ENCODE data around the gene CNTN2.

Gene CNTN2

DNA sequence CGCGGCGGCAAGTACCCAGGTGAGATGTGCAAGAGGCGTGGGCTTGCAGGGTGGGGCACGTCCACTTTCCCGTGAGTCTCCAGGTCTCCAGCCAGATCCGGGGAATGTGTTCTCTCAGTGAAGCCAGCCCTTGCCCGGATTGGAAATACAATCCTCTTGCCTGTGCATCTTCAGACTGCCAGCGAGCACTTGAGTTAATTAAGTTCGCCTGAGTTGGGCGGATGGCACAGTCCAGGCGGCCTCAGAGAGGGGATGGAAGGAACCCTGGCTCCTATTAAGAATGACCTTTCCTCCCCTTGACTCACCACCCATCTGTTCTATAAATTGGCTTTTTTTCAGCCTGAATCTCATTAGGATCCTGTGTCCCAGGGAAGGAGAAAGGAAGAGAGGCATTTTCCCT lies 33.3 kb upstream of the CNTN2 start:
- peaks cover 12% of the 10 kb centered on the region; the same call in 1 of the 2 replicates for H3K4me1 ChIP-seq (ENCODE audit: insufficient read depth, low read length)
- H3K36me3 ChIP-seq (ENCODE audit: insufficient read depth, low read length), result no peaks in the 10 kb centered on the region
- peaks cover 11% of the 10 kb centered on the region; the same call in 1 of the 2 replicates for H3K27me3 ChIP-seq (ENCODE audit: insufficient read depth, low read length)
- H3K27ac ChIP-seq (ENCODE audit: low read depth, low read length), result no peak overlapping the region
- H3K4me3 ChIP-seq (ENCODE audit: low read length), result no peak overlapping the region
- H3K9ac ChIP-seq (ENCODE audit: low read depth, low read length), result no peak overlapping the region
- WGBS, result 94% methylated on average over 12 of the region's 12 CpGs
- no peaks in the 10 kb centered on the region for H3K9me3 ChIP-seq (ENCODE audit: insufficient read depth, low read depth, low read length)

DNA sequence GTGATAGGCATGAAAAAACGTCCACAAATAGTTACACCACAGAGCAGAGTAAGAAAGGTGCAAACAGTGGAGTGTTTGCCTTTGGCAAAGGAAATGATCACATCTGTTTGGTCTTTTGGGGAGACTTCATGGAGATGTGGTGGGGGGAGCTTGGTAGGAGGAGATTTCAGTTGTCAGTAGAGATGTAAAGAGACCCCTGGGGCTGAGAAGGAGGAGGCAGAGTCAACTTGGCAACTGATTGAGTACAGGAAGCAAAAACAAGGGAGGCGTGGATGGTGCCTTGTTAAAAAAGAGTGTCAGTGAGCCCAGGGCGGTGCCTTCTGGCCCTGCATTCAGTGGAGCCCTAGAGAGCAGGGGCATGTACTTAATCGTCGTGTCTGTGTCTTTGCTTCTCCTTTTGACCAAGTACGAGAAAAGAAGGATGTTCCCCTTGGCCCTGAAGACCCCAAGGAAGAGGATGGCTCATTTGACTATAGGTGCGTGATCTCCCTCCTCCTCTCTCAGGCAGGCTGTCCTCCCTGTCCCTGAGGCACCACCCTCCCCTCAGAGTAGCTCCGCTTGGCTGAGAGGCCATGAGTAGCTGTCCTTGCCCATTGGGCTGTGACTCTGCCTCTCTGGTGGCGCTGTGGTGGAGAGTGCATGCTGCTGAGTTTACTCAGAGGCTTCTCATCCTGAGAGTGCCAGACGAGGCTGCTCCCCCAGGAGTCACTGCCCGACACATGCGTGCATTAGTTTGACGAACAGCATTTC lies 30.4 kb upstream of the CNTN2 start:
- Histone ChIP-seq H3K27ac (ENCODE audit: low read depth, low read length) (no peak overlapping the region), H3K27me3 (ENCODE audit: insufficient read depth, low read length) (no peaks in the 10 kb centered on the region), H3K4me3 (ENCODE audit: low read length) (no peak overlapping the region), H3K36me3 (ENCODE audit: insufficient read depth, low read length) (no peaks in the 10 kb centered on the region), H3K4me1 (ENCODE audit: insufficient read depth, low read length) (peaks cover 13% of the 10 kb centered on the region; the same call in 1 of the 2 replicates), H3K9ac (ENCODE audit: low read depth, low read length) (no peak overlapping the region), H3K9me3 (ENCODE audit: insufficient read depth, low read depth, low read length) (no peaks in the 10 kb centered on the region)
- 51% methylated on average over 13 of the region's 13 CpGs for WGBS

DNA sequence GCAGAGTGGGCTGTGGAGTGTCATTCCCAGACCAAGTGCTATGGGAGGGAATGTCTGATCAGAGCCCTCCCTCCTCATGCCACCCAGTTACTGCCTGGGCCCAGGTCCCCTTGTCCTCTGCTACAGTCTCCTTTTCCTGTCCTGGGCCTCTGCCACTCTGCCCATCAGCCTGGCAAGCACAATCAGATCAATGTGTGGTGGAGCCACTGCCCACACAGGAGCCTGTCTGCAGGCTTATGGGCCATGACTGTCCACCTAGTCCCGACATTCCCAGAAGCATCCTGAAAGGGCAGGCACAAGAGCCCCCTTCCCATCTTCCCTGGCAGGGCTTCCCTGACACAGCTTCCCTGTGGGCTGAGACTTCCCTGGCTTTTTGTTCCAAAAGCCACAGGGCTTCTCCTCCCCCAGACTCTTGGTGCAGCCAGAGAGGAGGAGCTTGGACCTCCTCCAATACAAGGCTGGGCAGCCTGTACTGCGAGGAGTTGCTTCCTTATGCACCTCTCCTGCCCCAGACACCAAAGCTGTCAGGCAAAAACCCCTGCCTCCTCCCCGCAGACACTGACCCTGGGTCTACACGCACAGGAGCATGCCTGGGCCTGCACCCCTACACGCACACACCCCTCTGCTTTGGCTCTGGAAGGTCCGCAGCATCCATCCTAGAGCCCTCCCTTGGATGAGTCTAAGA lies 29.2 kb upstream of the CNTN2 start:
- H3K27me3 ChIP-seq (ENCODE audit: insufficient read depth, low read length), result no peaks in the 10 kb centered on the region
- 59% methylated on average over 6 of the region's 6 CpGs for WGBS

DNA sequence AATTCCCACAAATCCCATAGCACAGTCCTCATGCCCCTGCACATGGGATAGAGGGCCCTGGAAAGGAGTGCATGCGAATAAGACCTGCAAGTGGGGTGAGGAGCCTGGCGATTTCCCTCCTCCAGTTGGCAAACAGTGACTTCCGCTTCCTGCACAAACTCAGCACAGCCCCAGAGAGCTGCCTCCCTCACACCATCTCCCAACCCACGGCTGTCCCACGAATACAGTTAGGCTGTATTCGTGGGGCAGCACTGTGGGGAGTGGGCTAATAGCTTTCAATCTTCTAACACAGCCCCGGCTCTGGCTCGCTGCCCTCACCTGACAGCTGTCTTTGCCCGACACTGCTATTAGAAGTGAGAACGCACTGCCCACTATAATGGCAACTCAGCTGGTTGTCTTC lies 28.2 kb upstream of the CNTN2 start:
- peaks cover 13% of the 10 kb centered on the region; the same call in 1 of the 2 replicates for H3K4me1 ChIP-seq (ENCODE audit: insufficient read depth, low read length)
- no peak overlapping the region for H3K27ac ChIP-seq (ENCODE audit: low read depth, low read length)
- no peaks in the 10 kb centered on the region for H3K27me3 ChIP-seq (ENCODE audit: insufficient read depth, low read length)
- H3K9ac ChIP-seq (ENCODE audit: low read depth, low read length), result no peak overlapping the region
- H3K4me3 ChIP-seq (ENCODE audit: low read length), result no peak overlapping the region
- no peaks in the 10 kb centered on the region for H3K9me3 ChIP-seq (ENCODE audit: insufficient read depth, low read depth, low read length)
- H3K36me3 ChIP-seq (ENCODE audit: insufficient read depth, low read length), result no peaks in the 10 kb centered on the region
- 79% methylated on average over 10 of the region's 10 CpGs for WGBS

More for the DNA sequence above, 29.2 kb upstream of the CNTN2 start:
- Histone ChIP-seq H3K27ac (ENCODE audit: low read depth, low read length) (no peak overlapping the region), H3K4me1 (ENCODE audit: insufficient read depth, low read length) (peaks cover 13% of the 10 kb centered on the region; the same call in 1 of the 2 replicates), H3K4me3 (ENCODE audit: low read length) (no peak overlapping the region), H3K9me3 (ENCODE audit: insufficient read depth, low read depth, low read length) (no peaks in the 10 kb centered on the region), H3K36me3 (ENCODE audit: insufficient read depth, low read length) (no peaks in the 10 kb centered on the region), H3K9ac (ENCODE audit: low read depth, low read length) (no peak overlapping the region)

DNA sequence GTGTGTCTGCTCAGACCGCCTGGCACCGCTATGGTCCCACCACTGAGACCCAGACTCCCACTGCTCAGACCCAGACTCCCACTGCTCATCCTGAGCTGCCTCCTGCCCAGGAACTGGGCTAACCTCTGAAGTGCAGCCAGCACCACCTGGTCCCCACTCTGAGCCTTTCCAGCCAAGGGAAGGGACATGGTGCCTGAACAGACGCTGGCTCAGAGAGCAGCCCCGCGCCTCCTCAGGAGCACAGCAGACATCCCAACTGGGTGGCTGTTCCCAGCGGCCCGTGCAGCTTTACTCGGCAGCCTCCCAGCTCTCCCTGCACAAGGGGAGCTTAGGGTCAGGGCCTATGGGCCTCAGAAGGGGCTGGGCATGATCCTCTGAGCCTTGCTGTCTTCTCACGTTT lies 27.8 kb upstream of the CNTN2 start:
- WGBS, result 77% methylated on average over 9 of the region's 9 CpGs
- peaks cover 13% of the 10 kb centered on the region; the same call in 1 of the 2 replicates for H3K4me1 ChIP-seq (ENCODE audit: insufficient read depth, low read length)
- no peaks in the 10 kb centered on the region for H3K27me3 ChIP-seq (ENCODE audit: insufficient read depth, low read length)
- no peaks in the 10 kb centered on the region for H3K36me3 ChIP-seq (ENCODE audit: insufficient read depth, low read length)
- H3K9ac ChIP-seq (ENCODE audit: low read depth, low read length), result no peak overlapping the region
- H3K27ac ChIP-seq (ENCODE audit: low read depth, low read length), result no peak overlapping the region
- H3K4me3 ChIP-seq (ENCODE audit: low read length), result no peak overlapping the region
- H3K9me3 ChIP-seq (ENCODE audit: insufficient read depth, low read depth, low read length), result no peaks in the 10 kb centered on the region

DNA sequence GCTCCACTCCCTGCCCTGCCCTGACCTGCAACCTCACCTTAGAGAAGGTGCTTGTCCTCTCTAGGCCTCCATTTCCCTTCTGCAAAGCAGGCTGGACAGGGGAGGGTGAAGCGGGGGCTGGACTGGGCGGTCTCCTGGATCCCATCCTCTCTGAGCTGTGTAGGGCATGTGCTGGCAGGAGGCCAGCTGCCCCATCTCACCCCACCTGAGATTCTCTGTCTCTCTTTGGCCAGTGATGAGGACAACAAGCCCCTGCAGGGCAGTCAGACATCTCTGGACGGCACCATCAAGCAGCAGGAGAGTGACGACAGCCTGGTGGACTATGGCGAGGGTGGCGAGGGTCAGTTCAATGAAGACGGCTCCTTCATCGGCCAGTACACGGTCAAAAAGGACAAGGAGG lies 26.9 kb upstream of the CNTN2 start:
- Histone ChIP-seq H3K27ac (ENCODE audit: low read depth, low read length) (no peak overlapping the region), H3K36me3 (ENCODE audit: insufficient read depth, low read length) (no peaks in the 10 kb centered on the region), H3K4me1 (ENCODE audit: insufficient read depth, low read length) (peaks cover 13% of the 10 kb centered on the region; the same call in 1 of the 2 replicates), H3K27me3 (ENCODE audit: insufficient read depth, low read length) (no peaks in the 10 kb centered on the region), H3K4me3 (ENCODE audit: low read length) (no peak overlapping the region), H3K9ac (ENCODE audit: low read depth, low read length) (no peak overlapping the region), H3K9me3 (ENCODE audit: insufficient read depth, low read depth, low read length) (no peaks in the 10 kb centered on the region)
- 94% methylated on average over 9 of the region's 9 CpGs for WGBS

DNA sequence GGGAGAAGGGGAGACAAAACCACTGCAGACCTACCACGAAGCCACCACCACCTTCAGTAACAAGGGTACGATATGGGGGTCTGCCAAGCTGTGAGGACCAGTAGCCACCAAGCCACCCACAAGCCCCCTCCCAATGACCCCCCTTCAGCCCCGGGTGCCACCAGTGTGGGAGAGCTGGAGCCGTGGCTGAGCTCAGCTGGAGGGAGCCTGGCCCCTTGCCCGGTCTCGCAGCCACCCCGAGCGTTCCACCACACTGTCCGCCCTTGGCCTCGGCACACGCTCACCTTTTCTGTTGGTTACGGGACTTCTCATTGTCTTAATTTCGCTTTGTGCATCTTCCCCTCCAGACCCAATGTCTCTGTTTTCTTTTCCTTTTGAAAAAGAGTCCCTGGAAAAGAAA lies 26.4 kb upstream of the CNTN2 start:
- Histone ChIP-seq H3K27ac (ENCODE audit: low read depth, low read length) (no peak overlapping the region), H3K36me3 (ENCODE audit: insufficient read depth, low read length) (no peaks in the 10 kb centered on the region), H3K9me3 (ENCODE audit: insufficient read depth, low read depth, low read length) (no peaks in the 10 kb centered on the region), H3K4me1 (ENCODE audit: insufficient read depth, low read length) (peaks cover 13% of the 10 kb centered on the region; the same call in 1 of the 2 replicates), H3K27me3 (ENCODE audit: insufficient read depth, low read length) (no peaks in the 10 kb centered on the region), H3K4me3 (ENCODE audit: low read length) (no peak overlapping the region), H3K9ac (ENCODE audit: low read depth, low read length) (no peak overlapping the region)
- 96% methylated on average over 13 of the region's 13 CpGs for WGBS

DNA sequence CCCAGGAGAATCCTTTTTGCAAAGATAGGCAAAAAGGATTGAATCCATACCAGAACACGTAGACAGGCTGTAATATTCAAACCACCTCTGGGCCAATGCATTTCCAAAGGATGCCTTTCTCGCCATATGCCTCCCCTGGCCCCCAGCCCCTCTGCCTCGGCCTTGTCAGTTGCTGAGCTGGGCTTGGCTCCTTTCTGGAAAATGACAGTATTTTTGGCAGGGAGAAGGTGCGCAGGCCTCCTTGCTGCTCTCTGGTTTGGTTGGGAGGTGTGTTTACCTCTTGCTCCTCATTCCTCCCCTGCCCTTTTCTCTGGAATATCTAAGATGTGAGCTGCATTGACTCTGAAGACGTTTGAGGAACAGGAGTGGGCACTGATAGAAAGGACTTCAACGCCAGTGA lies 26.0 kb upstream of the CNTN2 start:
- WGBS, result 95% methylated on average over 6 of the region's 6 CpGs
- Histone ChIP-seq H3K9me3 (ENCODE audit: insufficient read depth, low read depth, low read length) (no peaks in the 10 kb centered on the region), H3K9ac (ENCODE audit: low read depth, low read length) (no peak overlapping the region), H3K36me3 (ENCODE audit: insufficient read depth, low read length) (no peaks in the 10 kb centered on the region), H3K4me1 (ENCODE audit: insufficient read depth, low read length) (peaks cover 13% of the 10 kb centered on the region; the same call in 1 of the 2 replicates), H3K27me3 (ENCODE audit: insufficient read depth, low read length) (no peaks in the 10 kb centered on the region; the same call in 1 of the 2 replicates), H3K27ac (ENCODE audit: low read depth, low read length) (no peak overlapping the region), H3K4me3 (ENCODE audit: low read length) (no peak overlapping the region)

DNA sequence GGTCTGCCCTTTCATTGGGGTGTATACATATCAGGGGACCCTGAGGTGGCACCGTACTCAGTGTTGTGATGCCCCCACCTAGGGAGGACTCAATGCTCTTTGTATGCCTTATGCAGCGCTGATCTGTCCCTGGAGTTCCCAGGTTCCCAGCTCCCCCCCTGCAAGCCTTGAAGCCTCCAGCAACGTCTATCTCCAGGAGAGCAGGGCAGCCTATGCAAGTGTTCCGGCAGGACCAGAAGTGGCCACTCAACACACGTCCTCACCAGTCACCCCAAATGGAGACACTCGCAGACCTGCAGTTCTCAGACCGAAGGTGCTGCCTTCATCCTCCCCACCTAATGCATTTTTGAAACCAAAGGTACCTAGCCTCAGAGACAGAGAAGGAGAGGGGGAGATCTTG lies 25.2 kb upstream of the CNTN2 start:
- Histone ChIP-seq H3K9me3 (ENCODE audit: insufficient read depth, low read depth, low read length) (no peaks in the 10 kb centered on the region), H3K27ac (ENCODE audit: low read depth, low read length) (no peak overlapping the region), H3K9ac (ENCODE audit: low read depth, low read length) (no peak overlapping the region), H3K4me1 (ENCODE audit: insufficient read depth, low read length) (0 out of 2 replicates have a peak, but pooled peaks cover 7% of the 10 kb centered on the region), H3K36me3 (ENCODE audit: insufficient read depth, low read length) (no peaks in the 10 kb centered on the region), H3K4me3 (ENCODE audit: low read length) (no peak overlapping the region), H3K27me3 (ENCODE audit: insufficient read depth, low read length) (peaks cover 2% of the 10 kb centered on the region; the same call in 1 of the 2 replicates)
- 91% methylated on average over 7 of the region's 7 CpGs for WGBS

DNA sequence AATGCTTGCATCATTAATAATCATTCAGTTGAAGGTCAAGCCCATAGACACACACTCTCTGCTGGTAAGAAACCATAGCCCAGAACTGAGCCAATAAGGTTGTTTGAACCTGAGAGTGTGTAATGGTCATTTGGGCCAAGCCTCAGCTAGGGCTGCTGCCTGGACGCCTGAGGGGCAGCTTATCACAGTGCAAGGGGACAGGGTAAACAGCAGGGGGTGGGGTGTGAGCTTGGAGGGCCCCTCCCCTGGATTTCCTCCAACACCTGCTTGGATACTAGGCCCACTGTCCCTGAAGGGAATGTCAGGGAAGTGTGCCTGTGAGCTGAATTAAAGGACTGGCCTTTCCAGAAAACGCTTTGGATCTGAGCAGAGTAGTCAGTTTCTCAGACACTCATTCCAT lies 24.6 kb upstream of the CNTN2 start:
- H3K27me3 ChIP-seq (ENCODE audit: insufficient read depth, low read length), result peaks cover 5% of the 10 kb centered on the region; the same call in 1 of the 2 replicates
- H3K9ac ChIP-seq (ENCODE audit: low read depth, low read length), result no peak overlapping the region
- WGBS, result 67% methylated on average over 2 of the region's 2 CpGs
- H3K36me3 ChIP-seq (ENCODE audit: insufficient read depth, low read length), result no peaks in the 10 kb centered on the region
- no peak overlapping the region for H3K27ac ChIP-seq (ENCODE audit: low read depth, low read length)
- H3K4me1 ChIP-seq (ENCODE audit: insufficient read depth, low read length), result 0 out of 2 replicates have a peak, but pooled peaks cover 7% of the 10 kb centered on the region
- H3K9me3 ChIP-seq (ENCODE audit: insufficient read depth, low read depth, low read length), result no peaks in the 10 kb centered on the region
- H3K4me3 ChIP-seq (ENCODE audit: low read length), result no peak overlapping the region

DNA sequence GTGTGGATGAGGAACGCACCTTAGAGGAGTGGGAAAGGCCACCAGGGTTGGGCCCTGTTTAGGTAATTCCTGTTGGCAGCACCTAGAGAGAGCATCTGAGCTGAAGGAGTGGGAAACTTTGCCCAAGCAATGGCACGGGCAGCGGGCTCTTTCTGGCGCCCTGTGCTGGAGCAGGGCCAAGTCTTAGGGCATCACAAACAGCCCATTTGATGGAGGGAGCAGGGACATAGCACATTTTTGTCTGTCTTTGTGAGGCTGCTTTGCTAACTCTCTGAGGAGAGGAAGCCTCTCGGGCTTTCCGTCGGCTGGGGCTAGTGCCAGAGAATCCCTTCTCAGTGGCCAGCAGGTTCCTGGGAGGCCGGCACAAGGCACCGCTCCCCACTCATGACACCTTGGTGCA lies 22.5 kb upstream of the CNTN2 start:
- H3K4me3 ChIP-seq (ENCODE audit: low read length), result no peak overlapping the region
- WGBS, result 96% methylated on average over 9 of the region's 9 CpGs
- H3K9me3 ChIP-seq (ENCODE audit: insufficient read depth, low read depth, low read length), result no peaks in the 10 kb centered on the region
- H3K4me1 ChIP-seq (ENCODE audit: insufficient read depth, low read length), result no peaks in the 10 kb centered on the region
- H3K9ac ChIP-seq (ENCODE audit: low read depth, low read length), result no peak overlapping the region
- no peaks in the 10 kb centered on the region for H3K36me3 ChIP-seq (ENCODE audit: insufficient read depth, low read length)
- peaks cover 7% of the 10 kb centered on the region; the same call in 1 of the 2 replicates for H3K27me3 ChIP-seq (ENCODE audit: insufficient read depth, low read length)
- no peak overlapping the region for H3K27ac ChIP-seq (ENCODE audit: low read depth, low read length)

All from HUES64 (cell line).